Calu3 (cell line): ENCODE data around the gene ZFPM1. TPM values are rescaled to one million over a fixed set of nuclear protein-coding genes. Genes with fewer than 3 reads are reported as not detected.

Experiments
- BruUV-seq: library from RNA; stranded (reverse); fragments of 400-500 nt; replicated peaks from 2 replicates; lab custom pipeline; 2021; lab: Mats Ljungman, UMichigan
- CTCF ChIA-PET: fragments of 300-600 bp; sonication (Branson Sonifier 250); formaldehyde crosslinking; loops from one replicate; lab custom pipeline; 2022; ENCODE audit warnings: antibody characterized with exemption; lab: Charles Lee
- DNase-seq: peaks from one replicate; pipeline ENCODE4 v3.0.0; 2022
- H3K27ac Mint-ChIP-seq: one replicate; pipeline ENCODE4 v1.8.0; 2022; ENCODE audit warnings: mixed read lengths; ENCODE audit not compliant: unreplicated experiment
- H3K27me3 Mint-ChIP-seq: one replicate; pipeline ENCODE4 v1.8.0; 2022; ENCODE audit warnings: mixed read lengths; ENCODE audit not compliant: unreplicated experiment
- H3K36me3 Mint-ChIP-seq: one replicate; pipeline ENCODE4 v1.8.0; 2022; ENCODE audit warnings: mild to moderate bottlenecking, moderate library complexity, mixed read lengths; ENCODE audit not compliant: insufficient read depth, unreplicated experiment
- H3K4me1 Mint-ChIP-seq: one replicate; pipeline ENCODE4 v1.8.0; 2022; ENCODE audit warnings: mild to moderate bottlenecking, low read depth, mixed read lengths; ENCODE audit not compliant: unreplicated experiment
- H3K4me3 Mint-ChIP-seq: one replicate; pipeline ENCODE4 v1.8.0; 2022; ENCODE audit warnings: mild to moderate bottlenecking, low read depth, moderate library complexity, mixed read lengths; ENCODE audit not compliant: unreplicated experiment
- H3K9me3 Mint-ChIP-seq: one replicate; pipeline ENCODE4 v1.8.0; 2022; ENCODE audit warnings: low read depth, mixed read lengths; ENCODE audit not compliant: unreplicated experiment
- intact Hi-C: fragments of 100-400 bp; cut with micrococcal nuclease; formaldehyde crosslinking; loops from one replicate; pipeline ENCODE4 v1.10.0; 2022; ENCODE audit not compliant: unreplicated experiment
- total RNA-seq: library from RNA; stranded (reverse); gene quantifications from 2 replicates; pipeline ENCODE4 v1.2.3, GENCODE V29; 2022
- TF ChIP-seq, protein P1 (sequence below): fragments of 200-600 bp; IDR thresholded peaks from one replicate; pipeline ENCODE4 v1.8.0; 2022; ENCODE audit warnings: antibody characterized with exemption; ENCODE audit not compliant: unreplicated experiment

The ZFPM1 gene
- total RNA-seq, 1 experiment from 2014 or later = 3.1 TPM

DNA sequence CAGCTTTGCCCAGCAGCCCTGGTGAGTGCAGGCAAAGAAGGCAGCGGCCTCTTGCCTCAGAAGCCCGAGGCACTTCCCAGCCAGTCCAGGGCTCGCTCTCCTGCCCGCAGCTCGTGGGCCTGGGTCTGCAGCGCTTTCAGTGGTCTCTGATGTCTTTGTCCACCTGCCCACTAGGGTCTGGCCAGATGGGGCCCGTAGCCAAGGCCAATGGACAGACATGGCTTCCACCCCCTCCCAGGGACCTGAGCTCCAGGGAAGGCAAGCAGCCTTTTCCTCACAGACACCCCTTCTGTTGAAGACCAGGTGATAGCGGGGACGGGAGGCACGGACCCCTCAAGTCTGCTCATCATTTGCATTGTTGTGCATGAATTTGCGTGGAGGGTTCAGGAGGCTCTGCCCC is 83.4 kb downstream of the ZFPM1 start:
- Mint-ChIP-seq H3K4me3 (no peak overlapping the region), H3K27me3 (peaks cover 53% of the 10 kb centered on the region), H3K9me3 (no peaks in the 10 kb centered on the region), H3K36me3 (no peaks in the 10 kb centered on the region), H3K4me1 (no peaks in the 10 kb centered on the region), H3K27ac (no peak overlapping the region)
- BruUV-seq = no TSS peak
- intact Hi-C loops = no loop called here
- DNase-seq = no peak
- TF ChIP-seq, protein P1, sequence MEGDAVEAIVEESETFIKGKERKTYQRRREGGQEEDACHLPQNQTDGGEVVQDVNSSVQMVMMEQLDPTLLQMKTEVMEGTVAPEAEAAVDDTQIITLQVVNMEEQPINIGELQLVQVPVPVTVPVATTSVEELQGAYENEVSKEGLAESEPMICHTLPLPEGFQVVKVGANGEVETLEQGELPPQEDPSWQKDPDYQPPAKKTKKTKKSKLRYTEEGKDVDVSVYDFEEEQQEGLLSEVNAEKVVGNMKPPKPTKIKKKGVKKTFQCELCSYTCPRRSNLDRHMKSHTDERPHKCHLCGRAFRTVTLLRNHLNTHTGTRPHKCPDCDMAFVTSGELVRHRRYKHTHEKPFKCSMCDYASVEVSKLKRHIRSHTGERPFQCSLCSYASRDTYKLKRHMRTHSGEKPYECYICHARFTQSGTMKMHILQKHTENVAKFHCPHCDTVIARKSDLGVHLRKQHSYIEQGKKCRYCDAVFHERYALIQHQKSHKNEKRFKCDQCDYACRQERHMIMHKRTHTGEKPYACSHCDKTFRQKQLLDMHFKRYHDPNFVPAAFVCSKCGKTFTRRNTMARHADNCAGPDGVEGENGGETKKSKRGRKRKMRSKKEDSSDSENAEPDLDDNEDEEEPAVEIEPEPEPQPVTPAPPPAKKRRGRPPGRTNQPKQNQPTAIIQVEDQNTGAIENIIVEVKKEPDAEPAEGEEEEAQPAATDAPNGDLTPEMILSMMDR = no peak
- CTCF ChIA-PET = no interaction called here

DNA sequence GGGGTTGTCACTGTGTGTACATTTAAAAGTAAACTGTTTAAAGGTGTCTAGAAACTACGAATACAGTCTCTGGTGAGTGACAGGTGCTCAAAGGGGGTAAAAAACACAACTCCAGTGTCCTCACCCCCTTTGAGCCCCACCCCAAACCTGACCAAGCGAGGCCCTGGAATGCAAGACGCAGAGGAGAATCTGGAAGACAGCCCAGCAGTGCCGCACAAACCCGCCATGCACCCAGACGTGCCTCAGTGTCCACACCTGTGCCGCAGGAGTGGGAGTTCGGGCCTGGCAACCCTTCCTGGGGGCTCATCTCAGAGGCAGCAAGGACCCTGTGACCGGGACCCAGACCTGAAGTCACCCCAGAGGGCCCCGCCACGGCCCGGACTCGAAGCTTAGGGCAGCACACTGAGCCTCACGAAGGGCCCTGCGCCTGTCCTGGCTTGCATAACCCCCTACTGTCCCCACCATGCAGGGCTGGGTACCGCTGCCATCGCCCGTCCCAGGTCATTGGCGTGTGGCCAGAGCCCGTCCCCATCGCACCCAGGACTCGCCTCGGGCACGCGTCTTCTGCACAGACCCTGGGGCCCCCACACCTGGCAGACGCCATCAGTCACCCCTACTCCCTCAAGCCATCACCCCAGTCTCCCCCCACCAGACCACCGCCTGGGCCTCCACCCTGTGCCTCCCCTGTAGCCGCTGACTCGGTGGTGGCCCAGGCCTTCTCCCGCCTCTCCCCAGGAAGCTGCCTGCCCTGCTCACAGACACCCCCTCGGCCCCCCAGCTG is 84.1 kb downstream of the ZFPM1 start:
- H3K36me3 Mint-ChIP-seq = no peaks in the 10 kb centered on the region
- intact Hi-C loops = no loop called here
- peaks cover 59% of the 10 kb centered on the region for H3K27me3 Mint-ChIP-seq
- CTCF ChIA-PET = no interaction called here
- H3K4me1 Mint-ChIP-seq = no peaks in the 10 kb centered on the region
- BruUV-seq = no TSS peak
- H3K9me3 Mint-ChIP-seq = no peaks in the 10 kb centered on the region
- H3K27ac Mint-ChIP-seq = no peak overlapping the region
- no peak overlapping the region for H3K4me3 Mint-ChIP-seq
- TF ChIP-seq, protein P1 = peak; percentile 19
- DNase-seq = peak; percentile 54

DNA sequence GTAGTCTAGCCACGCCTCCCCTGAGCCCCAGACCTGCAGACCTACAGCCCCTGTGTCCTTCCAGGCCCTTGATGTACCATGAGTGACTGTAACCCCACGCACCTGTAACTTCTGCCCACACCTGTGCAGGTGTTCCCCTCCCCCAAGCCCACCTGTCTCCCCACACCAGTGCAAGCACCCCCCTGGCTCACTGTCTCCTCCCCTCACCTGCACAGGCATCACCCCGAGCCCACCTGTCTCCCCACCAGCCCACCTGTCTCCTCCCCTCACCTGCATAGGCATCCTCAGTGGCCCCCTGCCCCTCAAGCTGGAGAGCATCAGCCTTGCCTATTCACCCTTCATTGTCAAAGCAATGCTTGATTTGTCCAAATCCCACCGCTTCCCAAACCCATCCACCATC is 84.8 kb downstream of the ZFPM1 start:
- Mint-ChIP-seq H3K36me3 (no peaks in the 10 kb centered on the region), H3K27me3 (peaks cover 66% of the 10 kb centered on the region), H3K9me3 (no peaks in the 10 kb centered on the region), H3K4me3 (no peak overlapping the region), H3K27ac (no peak overlapping the region), H3K4me1 (no peaks in the 10 kb centered on the region)
- CTCF ChIA-PET = no interaction called here
- intact Hi-C loops = no loop called here
- TF ChIP-seq, protein P1 = no peak
- DNase-seq = no peak
- BruUV-seq = no TSS peak

DNA sequence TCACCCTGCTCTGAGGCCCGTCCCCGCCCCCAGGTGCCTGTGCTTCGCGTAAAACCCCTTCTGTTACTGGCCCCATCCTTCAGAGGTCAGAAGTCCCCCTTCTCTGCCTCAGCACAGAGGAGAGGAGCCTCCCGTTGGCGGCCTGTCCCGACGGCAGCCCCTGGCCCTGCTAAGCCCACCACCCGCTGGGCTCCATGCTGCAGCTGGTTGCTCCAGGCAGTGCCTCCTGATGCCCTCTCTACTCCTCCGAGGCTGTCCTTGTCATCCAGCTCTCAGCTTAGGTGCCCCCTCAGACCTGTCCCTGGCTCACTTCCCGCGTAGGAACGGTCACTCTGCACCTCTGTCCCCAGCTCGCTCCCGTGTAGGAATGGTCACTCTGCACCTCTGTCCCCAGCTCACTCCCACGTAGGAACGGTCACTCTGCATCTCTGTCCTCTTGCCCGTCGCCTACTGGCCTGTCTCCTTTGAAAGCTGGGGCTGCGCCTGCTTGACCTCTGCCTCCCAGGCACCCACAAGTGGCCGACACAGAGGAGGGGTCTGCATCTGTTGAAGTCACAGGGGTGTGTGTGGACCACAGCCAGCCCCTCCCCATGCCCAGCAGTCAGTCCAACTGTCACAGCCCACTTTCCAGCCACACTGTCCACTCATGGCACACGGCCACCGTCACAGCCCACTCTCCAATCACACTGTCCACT is 85.4 kb downstream of the ZFPM1 start:
- TF ChIP-seq, protein P1 = no peak
- H3K27me3 Mint-ChIP-seq = peaks cover 73% of the 10 kb centered on the region
- H3K27ac Mint-ChIP-seq = no peak overlapping the region
- no peak for DNase-seq
- H3K9me3 Mint-ChIP-seq = peaks cover 2% of the 10 kb centered on the region
- no peaks in the 10 kb centered on the region for H3K4me1 Mint-ChIP-seq
- H3K4me3 Mint-ChIP-seq = no peak overlapping the region
- intact Hi-C loops = no loop called here
- CTCF ChIA-PET = no interaction called here
- no peaks in the 10 kb centered on the region for H3K36me3 Mint-ChIP-seq
- no TSS peak for BruUV-seq
